Inflammatory macrophage treated with lipopolysaccharide for 4 hours (primary cell): ENCODE measurements around the gene SEC14L5.
"Not testable (repeated sequence)": the region's sequence is repeated elsewhere in the genome, so short reads cannot be mapped to it uniquely, and the experiment has no call there.

Source experiments
- DNase-seq: peaks from one replicate; pipeline ENCODE4 v3.0.0-alpha.2; 2020

SEC14L5 gene

DNA sequence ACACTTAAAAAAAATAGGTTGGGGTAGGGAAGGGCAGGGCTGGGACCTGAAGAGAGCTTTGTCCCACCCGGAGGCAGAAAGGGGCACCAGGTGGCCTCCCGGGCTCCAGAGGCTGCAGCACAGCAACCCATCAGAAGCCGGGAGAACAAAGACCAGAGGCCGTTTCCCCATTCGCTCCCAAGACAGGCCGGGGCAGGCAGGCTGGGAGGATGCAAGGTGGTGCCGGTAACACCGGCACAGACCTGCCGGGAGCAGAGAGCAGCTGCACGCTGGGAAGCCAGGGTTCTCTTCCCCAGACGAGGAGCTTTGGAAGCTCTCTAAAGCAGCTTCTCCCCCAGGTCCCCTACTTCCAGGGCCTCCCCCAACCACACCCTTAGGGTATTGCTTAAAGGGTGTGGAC, 26.7 kb upstream of the SEC14L5 start:
- no peak for DNase-seq

DNA sequence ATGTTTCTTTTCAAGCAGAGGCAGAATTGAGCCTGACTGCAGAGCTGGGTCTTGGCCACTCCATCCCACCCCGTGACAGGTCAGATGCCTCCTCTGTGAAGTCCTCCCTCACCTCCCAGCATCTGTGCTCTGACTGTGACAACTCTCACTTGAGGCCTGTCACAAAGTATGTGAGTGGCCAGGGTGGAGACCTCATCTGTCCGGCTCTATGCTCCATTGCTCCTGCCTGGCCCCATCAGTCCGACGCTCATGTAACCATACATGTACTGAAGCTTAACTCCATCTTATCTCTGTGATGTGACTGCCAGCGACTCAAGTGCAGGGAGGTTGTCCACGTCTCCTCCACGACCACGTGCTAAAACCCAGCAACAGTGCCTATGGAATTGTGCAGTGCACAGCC, 24.7 kb upstream of the SEC14L5 start:
- DNase-seq = no peak

DNA sequence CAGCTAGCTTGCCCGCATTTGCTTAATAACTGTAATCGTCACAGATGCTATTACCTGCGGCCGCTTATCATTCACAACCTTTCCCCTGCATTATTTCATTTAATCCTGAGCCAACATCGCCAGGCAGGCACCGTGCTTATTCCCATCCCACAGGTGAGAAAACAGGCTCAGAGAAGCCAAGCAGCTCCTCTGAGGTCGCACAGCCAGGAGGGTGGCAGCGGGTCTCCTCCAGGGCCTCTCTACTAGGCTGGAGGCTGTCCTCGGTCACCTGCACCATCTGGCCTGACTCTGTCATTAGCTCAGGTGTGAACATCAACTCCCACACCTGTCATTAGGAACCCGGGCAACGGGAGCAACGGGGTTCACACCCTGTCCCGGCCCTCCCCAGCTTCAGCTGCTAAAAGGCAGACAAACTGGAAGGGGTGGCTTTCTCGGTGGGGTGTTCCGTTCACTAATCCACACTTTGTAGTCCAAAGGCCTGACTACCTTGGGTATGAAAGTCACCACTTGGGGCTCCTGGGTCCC, 24.2 kb upstream of the SEC14L5 start:
- no peak for DNase-seq

DNA sequence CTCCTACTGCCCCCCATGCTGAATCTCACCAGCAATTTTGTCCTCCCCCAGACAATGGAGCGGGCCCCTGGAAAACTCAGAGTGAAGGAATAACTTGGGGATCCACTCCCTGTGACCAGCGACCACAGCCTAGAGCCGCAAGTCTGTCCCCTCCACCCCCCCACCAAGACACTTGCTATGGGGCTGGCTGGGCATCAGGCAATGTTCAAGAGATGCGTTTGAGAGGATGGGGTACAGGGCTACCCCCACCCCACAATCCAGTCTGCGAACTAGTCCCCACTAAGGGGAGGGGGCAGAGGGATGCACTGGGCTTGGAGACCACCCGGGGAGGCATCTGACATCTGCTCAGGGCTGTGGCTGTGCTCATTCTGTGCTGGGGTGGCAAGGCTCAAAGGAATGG, 23.5 kb upstream of the SEC14L5 start:
- DNase-seq = no peak

DNA sequence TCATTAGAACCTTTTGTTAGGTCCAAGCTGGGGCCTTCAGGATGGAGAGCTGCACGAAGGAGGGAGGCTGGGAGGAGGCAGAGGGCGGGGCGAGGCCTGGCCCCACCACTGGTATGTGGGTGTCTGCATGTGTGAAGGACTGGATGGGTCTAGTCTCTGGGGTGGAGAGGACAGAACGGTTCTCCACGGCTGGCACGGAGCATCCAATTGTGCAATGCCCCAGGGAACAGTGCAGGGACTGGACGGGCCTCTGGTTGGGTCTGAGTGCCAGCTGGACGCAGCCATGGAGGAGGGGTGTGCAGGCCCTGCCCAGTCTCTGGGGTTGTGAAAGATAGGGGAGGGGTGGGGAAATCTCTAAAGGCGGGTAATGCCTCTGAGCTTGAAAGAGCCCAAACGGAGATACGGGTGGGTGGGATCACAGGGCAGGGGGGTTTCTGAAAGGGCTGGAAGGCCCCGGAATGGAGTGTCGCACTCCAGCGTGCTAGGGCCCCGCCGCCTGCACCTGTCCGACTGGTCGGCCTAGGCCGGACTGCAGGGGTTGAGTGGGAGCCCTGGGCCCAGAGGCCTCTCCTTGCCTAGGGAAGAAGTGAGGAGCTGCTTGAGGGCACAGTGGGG, 22.8 kb upstream of the SEC14L5 start:
- no peak for DNase-seq

DNA sequence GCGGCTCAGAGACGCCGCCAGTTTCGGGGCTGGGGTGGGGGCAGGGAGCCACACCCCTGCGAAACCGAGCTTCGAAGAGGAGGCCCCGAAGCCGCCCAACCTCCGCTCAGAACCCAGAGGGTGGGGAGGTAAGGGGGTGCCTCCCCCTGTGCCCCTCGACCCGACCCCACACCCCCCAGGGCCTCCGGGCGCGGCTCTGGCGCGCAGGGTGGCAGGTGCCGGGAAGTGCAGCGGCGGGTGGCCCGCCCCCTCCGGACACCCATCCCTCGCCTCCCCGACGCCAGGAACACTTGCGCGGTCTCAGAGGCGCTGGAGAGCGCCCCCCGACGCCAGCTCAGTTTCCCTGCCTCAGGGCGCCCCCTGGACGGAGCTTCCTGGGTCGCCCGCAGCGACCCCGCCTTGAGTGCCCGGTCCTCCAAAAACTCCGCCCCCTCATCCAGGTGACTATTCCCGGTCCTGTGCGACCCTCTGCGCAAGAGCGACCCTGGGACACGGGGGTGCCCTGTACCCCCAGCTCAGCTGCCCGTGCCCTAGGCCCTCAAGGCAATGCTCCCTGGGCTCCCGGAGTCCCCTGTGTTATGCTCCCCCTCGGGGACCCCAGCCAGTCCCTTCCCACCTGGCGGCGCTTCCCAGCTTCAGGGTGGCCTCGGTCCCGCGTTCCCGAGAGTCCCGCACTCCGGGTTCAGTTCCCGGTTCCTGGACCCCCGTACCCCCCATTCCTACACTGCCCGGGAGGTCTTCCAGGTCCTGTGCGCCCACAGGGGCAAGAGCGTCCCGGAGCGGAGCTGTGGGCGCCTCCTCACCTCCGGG, 21.7 kb upstream of the SEC14L5 start:
- DNase-seq = no peak

DNA sequence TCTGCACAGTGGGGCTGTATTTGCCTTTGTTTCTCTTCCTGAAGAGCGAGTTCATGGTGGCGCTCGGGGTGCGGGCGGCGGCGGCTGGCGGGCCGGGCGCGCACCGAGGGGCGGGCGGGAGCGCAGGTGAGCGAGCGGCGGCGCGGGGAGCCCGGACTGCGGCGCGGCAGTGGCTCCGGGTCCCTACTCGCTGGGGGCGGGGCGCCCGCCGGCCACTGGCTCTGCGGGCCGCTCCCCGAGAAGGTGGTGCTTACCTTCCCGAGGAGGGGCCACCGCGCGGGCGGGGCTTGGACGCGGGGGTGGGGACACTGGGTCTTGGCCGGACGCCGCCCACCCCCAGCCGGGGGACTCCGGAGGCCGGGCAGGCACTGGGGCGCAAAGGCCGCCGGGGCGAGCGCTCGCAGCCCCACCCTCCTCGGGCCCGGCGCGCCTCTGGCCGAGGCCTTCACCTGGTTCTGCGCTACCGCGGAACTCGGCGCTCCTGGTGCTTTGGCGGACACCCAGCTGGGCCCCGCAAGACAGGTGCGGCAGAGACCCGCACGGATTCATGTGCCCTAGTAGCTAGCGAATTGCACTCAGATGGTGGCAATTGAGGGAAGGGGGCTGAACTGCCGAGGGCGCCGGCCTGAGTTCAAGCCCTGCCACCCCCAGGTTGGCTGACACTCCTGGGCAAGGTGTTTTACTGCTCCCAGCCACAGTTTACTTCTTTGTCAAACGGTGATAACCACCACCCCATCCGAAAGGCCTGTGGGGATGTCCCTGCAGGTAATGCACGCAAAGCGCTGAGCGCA, 20.9 kb upstream of the SEC14L5 start, which contains the start of gene PPL:
PPL (minus strand) TSS at position 158 of the 791 bp plus-strand sequence; CDS start at position 55, 103 bp downstream.
- no peak for DNase-seq

DNA sequence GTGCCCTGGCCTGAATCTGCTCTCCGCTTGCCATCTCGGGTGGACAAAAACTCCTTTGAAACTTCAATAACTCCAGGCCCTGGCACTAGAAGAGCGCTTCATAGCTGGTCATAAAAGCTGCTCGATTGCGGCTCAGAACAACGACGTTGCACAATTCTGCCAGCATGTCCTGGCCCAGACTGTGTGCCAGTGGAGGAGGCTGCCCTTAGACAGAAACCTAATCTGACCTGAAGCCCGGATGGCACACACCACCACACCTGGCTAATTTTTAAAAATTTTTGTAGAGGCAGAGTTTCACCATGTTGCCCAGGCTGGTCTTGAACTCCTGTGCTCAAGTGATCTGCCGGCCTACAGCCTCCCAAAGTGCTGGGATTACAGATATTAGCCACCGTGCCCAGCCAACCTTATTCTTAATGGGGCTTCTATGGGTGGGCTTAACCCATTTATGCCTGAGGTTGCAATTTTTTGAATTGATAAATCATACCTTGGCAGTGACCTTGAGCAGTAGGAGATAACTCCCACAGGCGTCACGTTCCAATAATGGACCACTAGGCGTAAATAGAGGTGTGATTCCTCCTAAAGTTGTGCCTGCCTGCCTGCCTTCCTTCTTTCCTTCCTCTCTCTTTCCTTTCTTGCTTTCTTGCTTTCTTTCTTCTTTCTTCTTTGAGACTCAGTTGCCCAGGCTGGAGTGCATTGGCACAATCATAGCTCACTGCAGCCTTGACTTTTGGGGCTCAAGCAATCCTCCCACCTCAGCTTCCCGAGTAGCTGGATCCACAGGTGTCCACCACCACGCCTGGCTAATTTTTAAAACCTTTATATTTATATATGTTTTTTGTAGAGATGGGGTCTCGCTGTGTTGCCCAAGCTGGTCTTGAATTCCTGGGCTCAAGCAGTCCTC, 20.1 kb upstream of the SEC14L5 start:
- no peak for DNase-seq

DNA sequence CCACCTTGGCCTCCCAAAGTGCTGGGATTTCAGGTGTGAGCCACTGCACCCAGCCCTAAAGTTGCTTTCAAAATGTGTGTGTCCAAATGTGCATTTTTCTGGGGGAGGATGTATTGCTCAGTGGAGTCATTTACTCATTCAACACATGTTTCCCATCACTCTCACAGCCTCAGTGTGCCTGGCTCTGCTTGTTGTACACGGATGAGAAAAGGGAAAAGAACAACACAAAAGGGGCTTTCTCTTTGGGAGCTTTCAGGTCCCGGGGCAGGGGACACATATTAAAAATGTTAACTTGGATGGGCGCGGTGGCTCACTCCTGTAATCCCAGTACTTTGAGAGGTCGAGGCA, 19.5 kb upstream of the SEC14L5 start:
- DNase-seq = no peak

DNA sequence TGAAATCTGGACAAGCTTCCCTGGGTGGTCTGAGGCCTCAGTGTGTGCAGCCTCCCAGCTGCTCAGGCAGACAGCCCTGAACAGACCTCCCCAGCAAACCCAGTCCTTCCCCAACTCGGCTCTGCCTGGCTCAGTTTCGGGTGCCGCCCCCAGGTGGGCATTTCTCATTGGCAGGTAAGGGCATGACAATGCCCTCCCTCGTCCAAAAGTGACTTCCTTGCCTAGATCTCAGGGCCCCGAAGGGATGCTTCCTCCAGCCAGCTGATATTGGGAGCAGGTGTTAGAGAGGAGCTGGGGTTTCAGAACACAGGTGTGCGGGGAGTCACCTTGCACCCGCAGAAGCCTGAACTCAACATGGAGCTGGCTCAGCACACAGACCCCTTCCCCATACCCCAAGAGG, 17.4 kb upstream of the SEC14L5 start:
- no peak for DNase-seq

DNA sequence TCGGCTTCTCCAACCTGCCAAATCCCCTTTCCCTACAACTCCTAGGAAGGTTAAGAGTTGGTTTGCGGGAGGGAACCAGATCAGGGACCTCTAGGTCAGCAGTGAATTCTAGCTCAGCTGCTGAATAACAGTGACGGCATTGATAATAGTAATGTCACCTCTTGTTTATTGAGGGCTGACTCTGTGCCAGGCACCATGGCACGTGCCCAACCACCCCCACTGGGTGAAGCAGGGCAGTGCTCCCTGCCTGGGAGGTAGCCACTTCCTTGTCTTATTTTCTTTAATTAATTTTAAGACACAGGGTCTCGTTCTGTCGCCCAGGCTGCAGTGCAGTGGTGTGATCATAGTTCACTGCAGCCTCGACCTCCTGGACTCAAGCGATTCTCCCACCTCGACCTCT, 15.6 kb upstream of the SEC14L5 start:
- no peak for DNase-seq

DNA sequence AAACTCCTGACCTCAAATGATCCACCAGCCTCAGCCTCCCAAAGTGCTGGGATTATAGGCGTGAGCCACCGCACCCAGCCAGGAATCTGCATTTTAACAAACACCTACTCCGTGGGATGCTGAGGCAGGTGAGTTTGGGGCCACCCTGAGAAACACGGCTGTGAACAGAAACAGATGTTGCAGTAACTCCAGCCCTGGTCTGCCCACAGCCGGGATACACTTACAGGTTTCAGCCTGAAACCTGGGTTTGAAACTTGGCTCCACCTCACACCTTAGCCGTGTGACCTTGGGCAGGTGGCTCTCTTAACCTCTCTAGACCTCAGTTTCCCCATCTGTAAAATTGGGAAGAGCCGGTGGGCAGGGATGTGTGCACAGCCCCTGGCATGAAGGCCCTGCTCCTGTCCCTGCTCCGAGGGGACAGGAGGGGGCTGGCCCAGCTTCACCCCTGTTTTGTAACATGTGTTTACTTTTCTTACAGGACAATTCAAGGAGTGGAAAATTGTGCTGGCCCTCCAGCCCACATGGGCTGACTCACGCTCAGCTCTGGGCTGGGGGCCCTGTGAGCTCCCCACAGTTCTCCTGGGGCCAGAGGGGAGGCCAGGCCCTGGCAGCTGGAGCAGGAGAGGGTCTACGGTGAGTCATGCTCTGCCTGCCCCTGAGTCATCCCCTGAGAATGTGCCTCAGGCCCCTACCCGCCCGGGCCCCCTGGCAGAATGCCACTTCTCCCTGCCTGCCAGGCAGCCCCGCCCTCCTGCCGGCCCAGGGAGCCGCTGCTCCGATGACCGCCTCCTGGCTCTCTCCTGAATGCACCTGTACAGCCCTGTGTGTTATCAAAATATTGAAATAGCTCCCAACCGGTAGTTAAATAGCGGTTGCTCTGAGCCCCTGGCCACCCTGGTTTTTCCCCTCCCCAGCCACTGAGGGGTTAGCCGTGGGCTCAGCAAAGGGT, 13.5 kb upstream of the SEC14L5 start:
- peak; percentile 24 for DNase-seq

DNA sequence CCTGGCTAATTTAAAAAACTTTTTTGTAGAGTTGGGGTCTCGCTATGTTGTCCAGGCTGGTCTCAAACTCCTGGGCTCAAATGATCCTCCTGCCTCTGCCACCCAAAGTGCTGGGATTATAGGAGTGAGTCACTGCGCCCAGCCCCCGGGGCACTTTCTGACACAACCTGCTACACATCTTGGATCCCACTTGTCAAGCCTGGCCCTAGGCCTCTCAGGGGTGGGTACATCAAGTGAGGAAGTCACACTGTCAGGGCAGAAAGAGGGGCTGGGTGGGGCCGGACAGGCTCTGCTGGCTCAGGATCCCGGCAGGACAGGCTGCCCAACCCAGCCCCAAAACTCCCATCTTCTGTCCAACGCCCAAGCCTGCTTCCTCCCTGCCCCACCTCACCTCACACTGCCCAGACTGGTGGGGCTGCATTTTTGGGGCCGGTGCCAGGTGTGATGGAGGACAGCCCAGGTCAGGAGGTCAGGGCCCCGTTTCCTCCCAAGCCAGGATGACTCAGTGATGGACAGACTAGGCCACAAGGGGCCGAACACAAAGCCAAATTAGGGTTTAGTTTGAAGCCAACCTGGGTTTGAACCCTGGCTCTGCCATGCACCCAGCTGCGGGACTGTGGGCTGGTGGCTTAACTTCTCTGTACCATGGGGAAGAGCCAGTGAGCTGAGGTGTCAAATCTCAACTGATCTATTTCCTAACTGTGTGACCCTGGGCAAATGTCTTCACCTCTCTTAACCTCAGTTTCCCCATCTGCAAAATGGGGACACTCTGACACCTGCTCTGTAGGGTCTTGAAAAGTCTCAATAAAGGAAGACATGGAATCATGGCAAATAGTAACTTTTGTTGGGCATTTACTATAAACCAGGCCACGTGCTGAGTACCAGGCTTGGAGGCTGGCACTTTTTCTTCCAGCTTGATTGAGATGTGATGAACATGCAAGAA, 12.3 kb upstream of the SEC14L5 start:
- DNase-seq = no peak

DNA sequence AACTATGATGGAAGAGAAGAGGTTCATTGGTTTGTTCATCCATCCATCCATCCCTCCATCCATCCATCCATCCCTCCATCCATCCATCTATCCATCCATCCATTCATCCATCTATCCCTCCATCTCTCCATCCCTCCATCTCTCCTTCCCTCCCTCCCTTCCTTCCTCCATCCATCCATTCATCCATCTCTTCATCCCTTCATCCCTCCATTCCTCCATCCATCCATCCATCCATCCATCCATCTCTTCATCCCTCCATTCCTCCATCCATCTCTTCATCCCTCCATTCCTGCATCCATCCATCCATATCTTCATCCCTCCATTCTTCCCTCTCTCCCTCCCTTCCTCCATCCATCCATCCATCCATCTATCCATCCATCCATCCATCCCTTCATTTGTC, 11.2 kb upstream of the SEC14L5 start:
- no peak for DNase-seq

DNA sequence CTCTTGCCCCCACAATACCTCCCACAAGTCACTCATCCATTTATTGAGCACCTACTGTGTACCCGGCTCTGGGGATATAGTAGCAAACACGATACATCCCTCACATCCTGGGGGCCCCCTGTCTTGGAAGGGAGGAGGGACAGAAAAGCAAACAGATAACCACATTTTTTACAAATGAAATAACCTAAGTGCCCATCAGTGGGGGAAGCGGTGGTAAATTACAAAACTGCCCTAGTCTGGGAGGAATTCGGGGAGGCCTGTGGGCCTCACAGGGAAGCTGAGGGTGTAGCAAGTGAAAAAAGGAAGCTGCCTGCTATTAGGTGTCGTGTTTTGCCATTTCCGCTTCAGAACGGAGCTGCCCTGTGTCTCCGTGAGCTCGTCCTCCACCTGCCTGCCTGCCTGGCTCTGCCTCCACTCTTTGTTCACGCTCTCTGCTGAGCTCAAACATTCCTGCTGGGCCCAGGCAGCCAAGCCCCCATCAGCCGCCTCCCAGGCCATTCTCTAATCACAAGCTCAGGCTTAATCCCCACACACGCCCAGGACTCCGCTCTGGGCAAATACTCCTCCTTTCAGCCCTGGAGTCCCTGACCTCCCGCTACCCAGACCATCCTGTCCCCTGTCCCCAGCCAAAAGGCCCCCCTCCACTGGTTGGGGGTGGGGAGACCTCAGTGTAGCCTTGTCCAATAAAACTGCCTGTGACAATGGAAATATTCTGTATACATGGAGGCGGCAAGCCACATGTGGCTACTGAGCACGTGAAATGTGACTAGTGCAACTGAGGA, 10.2 kb upstream of the SEC14L5 start:
- peak; percentile 55 for DNase-seq

DNA sequence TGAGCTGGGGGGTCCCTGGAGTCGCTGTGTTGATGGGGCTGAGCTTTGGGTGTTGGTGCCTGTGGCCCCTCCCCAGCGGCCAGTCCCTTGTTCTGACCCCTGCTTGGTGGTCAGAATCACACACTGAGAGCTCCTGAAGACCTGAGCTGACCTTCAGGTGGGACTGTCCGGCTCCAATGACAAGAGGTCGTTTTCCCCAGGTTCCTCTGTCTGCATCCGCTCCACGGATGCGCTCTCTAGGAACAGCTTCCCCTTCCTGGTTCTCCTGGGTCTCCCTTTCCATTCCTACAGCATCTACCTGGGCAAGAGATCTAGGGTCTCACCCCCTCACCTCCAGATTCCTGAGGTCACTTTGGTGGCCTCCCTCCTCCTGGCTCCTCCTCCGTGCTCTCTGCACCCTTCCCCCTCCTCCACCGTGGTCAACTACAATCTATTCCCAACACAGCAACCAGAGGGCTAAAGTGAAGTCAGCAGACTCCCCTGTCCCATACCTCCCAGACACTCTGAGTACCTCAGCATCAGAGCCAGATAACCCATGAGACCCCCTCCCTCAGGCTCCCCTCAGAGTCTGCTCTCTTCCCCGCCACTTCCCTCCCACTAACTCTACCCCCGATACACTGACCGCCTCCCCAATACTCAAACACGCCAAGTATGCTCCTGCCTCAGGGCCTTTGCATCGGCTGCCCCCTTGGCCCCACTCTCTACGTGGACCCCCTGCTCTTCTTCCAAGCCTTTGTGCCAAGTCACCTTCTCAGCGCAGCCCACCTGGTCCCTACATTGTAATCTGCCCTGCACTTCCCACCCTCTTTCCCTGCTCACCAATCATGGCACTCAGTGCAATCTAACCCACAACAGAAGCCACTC, 9.0 kb upstream of the SEC14L5 start:
- no peak for DNase-seq

DNA sequence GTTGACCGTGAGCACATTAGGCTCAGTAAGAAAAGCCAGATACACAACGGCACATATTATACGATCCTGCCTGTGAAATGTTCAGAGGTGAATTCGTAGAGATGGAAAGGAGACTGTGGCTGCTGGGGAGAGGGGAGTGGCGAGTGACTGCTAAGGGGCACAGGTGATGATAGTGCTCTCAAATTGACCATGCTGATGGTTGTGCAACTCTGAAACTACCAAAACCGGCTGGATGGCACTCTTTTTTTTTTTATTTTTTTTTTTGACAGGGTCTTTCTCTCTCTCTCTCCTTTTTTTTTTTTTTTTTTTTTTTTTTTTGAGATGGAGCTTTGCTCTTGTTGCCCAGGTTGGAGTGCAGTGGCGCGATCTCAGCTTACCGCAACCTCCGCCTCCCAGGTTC, 8.1 kb upstream of the SEC14L5 start:
- no peak for DNase-seq

DNA sequence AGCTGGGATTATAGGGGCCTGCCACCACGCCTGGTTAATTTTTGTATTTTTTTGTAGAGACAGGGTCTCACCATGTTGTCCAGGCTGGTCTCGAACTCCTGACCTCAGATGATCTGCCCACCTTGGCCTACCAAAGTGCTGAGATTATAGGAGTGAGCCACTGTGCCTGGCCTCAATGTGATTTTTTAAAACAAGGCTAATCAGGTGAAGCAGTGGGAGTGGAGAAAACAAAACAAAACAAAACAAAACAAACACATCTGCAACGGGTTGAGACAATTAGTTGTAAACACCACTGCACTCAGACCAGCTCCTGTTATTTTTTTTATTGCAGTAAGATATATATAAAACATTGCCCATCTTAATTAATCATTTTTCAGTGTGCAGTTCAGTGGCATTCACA, 6.5 kb upstream of the SEC14L5 start:
- not testable (repeated sequence) for DNase-seq
